Natural killer cell treated with Interleukin-12 subunit alpha and Interleukin-12 subunit beta and Interleukin-15 and Interleukin-18, amount 100 ng/mL, for 72 hours (primary cell): ENCODE results near the gene AHNAK. TPM values are rescaled to one million over a fixed set of nuclear protein-coding genes. Genes with fewer than 3 reads are reported as not detected.

Experiments
- ATAC-seq, 2 donors: fragments of 150-1000 bp; cut with Tn5 transposase in 1 of 2; sonication (Bioruptor Pico), chemical (Tn5 transposase) in 1 of 2; 2 replicates each; pipeline ENCODE4 v1.10.0; 2021
- DNase-seq: peaks from one replicate; pipeline ENCODE4 v3.0.0; 2022; ENCODE audit warnings: low spot score
- H3K27ac Mint-ChIP-seq, 2 donors: 1 replicate in 1 of 2; 2 replicates in 1 of 2; pipeline ENCODE4 v1.8.0; 2022; ENCODE audit warnings: mixed read lengths in 2 of 2, mild to moderate bottlenecking in 1 of 2, moderate library complexity in 1 of 2
- H3K27me3 Mint-ChIP-seq, 2 donors: 1 replicate in 1 of 2; 2 replicates in 1 of 2; pipeline ENCODE4 v1.8.0; 2022; ENCODE audit warnings: mixed read lengths in 2 of 2
- H3K36me3 Mint-ChIP-seq: one replicate; pipeline ENCODE4 v1.8.0; 2022; ENCODE audit warnings: mixed read lengths
- H3K4me1 Mint-ChIP-seq, 2 donors: 1 replicate in 1 of 2; 2 replicates in 1 of 2; pipeline ENCODE4 v1.8.0; 2022; ENCODE audit warnings: low read depth in 2 of 2, mixed read lengths in 2 of 2, mild to moderate bottlenecking in 1 of 2
- H3K4me3 Mint-ChIP-seq: one replicate; pipeline ENCODE4 v1.8.0; 2022; ENCODE audit warnings: mixed read lengths
- H3K9me3 Mint-ChIP-seq: 2 replicates; pipeline ENCODE4 v1.8.0; 2022; ENCODE audit warnings: mixed read lengths
- total RNA-seq, 2 donors: library from RNA; stranded (reverse); gene quantifications; one replicate each; pipeline ENCODE4 v1.2.3, GENCODE V29; 2022

Gene AHNAK
- total RNA-seq, 2 donors from 2014 or later = 49.2 to 60.0 TPM

- no peaks in the 10 kb centered on the region for H3K27me3 Mint-ChIP-seq
- peaks cover 11 to 21% of the 10 kb centered on the region in 2 donors for H3K4me1 Mint-ChIP-seq
- peak overlapping the region; percentile 58 for H3K4me3 Mint-ChIP-seq
- H3K36me3 Mint-ChIP-seq = no peaks in the 10 kb centered on the region
- ATAC-seq = peak; percentile 77 to 85
- H3K27ac Mint-ChIP-seq = peak overlapping the region; percentile 69 to 86
- DNase-seq = peak; percentile 72
- H3K9me3 Mint-ChIP-seq = no peaks in the 10 kb centered on the region
These were observed 144.2 kb downstream of the AHNAK start for GRCh38 chr11:62402226-62402959.

- Mint-ChIP-seq H3K4me1 (peaks cover 11 to 21% of the 10 kb centered on the region in 2 donors), H3K36me3 (no peaks in the 10 kb centered on the region), H3K9me3 (no peaks in the 10 kb centered on the region), H3K27ac (peak overlapping the region; percentile 69 to 86), H3K27me3 (no peaks in the 10 kb centered on the region), H3K4me3 (peak overlapping the region; percentile 58)
- DNase-seq (no peak), ATAC-seq (no peak)
These were observed 144.8 kb downstream of the AHNAK start for GRCh38 chr11:62401811-62402210.

GRCh38 chr11:62401356-62401755 lies 145.2 kb downstream of the AHNAK start:
- Mint-ChIP-seq H3K9me3 (no peaks in the 10 kb centered on the region), H3K4me3 (peak overlapping the region; percentile 58), H3K4me1 (peaks cover 11 to 21% of the 10 kb centered on the region in 2 donors), H3K27me3 (no peaks in the 10 kb centered on the region), H3K36me3 (no peaks in the 10 kb centered on the region), H3K27ac (peak overlapping the region; percentile 69 to 86)
- ATAC-seq = no peak
- DNase-seq = no peak

GRCh38 chr11:62400760-62401159 lies 145.8 kb downstream of the AHNAK start:
- no peak for ATAC-seq
- no peak overlapping the region for H3K27ac Mint-ChIP-seq

GRCh38 chr11:62400281-62400680 lies 146.3 kb downstream of the AHNAK start:
- Mint-ChIP-seq H3K27me3 (no peaks in the 10 kb centered on the region), H3K36me3 (no peaks in the 10 kb centered on the region), H3K27ac (no peak overlapping the region), H3K9me3 (no peaks in the 10 kb centered on the region), H3K4me1 (peaks cover 11 to 21% of the 10 kb centered on the region in 2 donors), H3K4me3 (no peak overlapping the region)
- DNase-seq (no peak), ATAC-seq (no peak)

More at GRCh38 chr11:62400760-62401159, 145.8 kb downstream of the AHNAK start:
- DNase-seq = no peak
- H3K27me3 Mint-ChIP-seq = no peaks in the 10 kb centered on the region
- peaks cover 11 to 21% of the 10 kb centered on the region in 2 donors for H3K4me1 Mint-ChIP-seq
- no peaks in the 10 kb centered on the region for H3K36me3 Mint-ChIP-seq
- H3K4me3 Mint-ChIP-seq = no peak overlapping the region
- H3K9me3 Mint-ChIP-seq = no peaks in the 10 kb centered on the region

- DNase-seq = no peak
- peak overlapping the region in 1 of 2 donors; percentile 61 for H3K27ac Mint-ChIP-seq
- H3K9me3 Mint-ChIP-seq = no peaks in the 10 kb centered on the region
- no peak for ATAC-seq
- H3K4me1 Mint-ChIP-seq = peaks cover 14 to 22% of the 10 kb centered on the region in 2 donors
- no peak overlapping the region for H3K4me3 Mint-ChIP-seq
- no peaks in the 10 kb centered on the region for H3K27me3 Mint-ChIP-seq
- H3K36me3 Mint-ChIP-seq = no peaks in the 10 kb centered on the region
These were observed 146.7 kb downstream of the AHNAK start for GRCh38 chr11:62399878-62400266.

- H3K4me3 Mint-ChIP-seq = no peak overlapping the region
- DNase-seq = no peak
- peak overlapping the region in 1 of 2 donors; percentile 61 for H3K27ac Mint-ChIP-seq
- H3K36me3 Mint-ChIP-seq = no peaks in the 10 kb centered on the region
- peaks cover 16 to 23% of the 10 kb centered on the region in 2 donors for H3K4me1 Mint-ChIP-seq
- no peak for ATAC-seq
- H3K27me3 Mint-ChIP-seq = no peaks in the 10 kb centered on the region
- no peaks in the 10 kb centered on the region for H3K9me3 Mint-ChIP-seq
These were observed 147.3 kb downstream of the AHNAK start for GRCh38 chr11:62399172-62399877.

- no peak overlapping the region for H3K4me3 Mint-ChIP-seq
- H3K27me3 Mint-ChIP-seq = no peaks in the 10 kb centered on the region
- DNase-seq (no peak), ATAC-seq (no peak)
- peak overlapping the region in 1 of 2 donors; percentile 5 for H3K27ac Mint-ChIP-seq
- H3K36me3 Mint-ChIP-seq = no peaks in the 10 kb centered on the region
- H3K9me3 Mint-ChIP-seq = no peaks in the 10 kb centered on the region
- peaks cover 16 to 23% of the 10 kb centered on the region in 2 donors for H3K4me1 Mint-ChIP-seq
These were observed 148.3 kb downstream of the AHNAK start for GRCh38 chr11:62398011-62398994.

- no peaks in the 10 kb centered on the region for H3K9me3 Mint-ChIP-seq
These were observed 150.6 kb downstream of the AHNAK start for GRCh38 chr11:62395885-62396551.

GRCh38 chr11:62394825-62395538 lies 151.6 kb downstream of the AHNAK start:
- H3K36me3 Mint-ChIP-seq = no peaks in the 10 kb centered on the region
- H3K4me1 Mint-ChIP-seq = peaks cover 5 to 7% of the 10 kb centered on the region in 2 donors
- no peaks in the 10 kb centered on the region for H3K9me3 Mint-ChIP-seq
- H3K27ac Mint-ChIP-seq = peak overlapping the region in 1 of 2 donors; percentile 74
- no peak overlapping the region for H3K4me3 Mint-ChIP-seq
- no peaks in the 10 kb centered on the region for H3K27me3 Mint-ChIP-seq
- DNase-seq (peak; percentile 81), ATAC-seq (peak; percentile 73 to 81)

More at GRCh38 chr11:62395885-62396551, 150.6 kb downstream of the AHNAK start:
- no peak overlapping the region for H3K4me3 Mint-ChIP-seq
- ATAC-seq (no peak), DNase-seq (no peak)
- no peaks in the 10 kb centered on the region for H3K27me3 Mint-ChIP-seq
- H3K36me3 Mint-ChIP-seq = no peaks in the 10 kb centered on the region
- no peak overlapping the region for H3K27ac Mint-ChIP-seq
- H3K4me1 Mint-ChIP-seq = peaks cover 5 to 7% of the 10 kb centered on the region in 2 donors

GRCh38 chr11:62393735-62394134 lies 152.9 kb downstream of the AHNAK start:
- Mint-ChIP-seq H3K4me1 (peaks cover 3 to 5% of the 10 kb centered on the region in 2 donors), H3K4me3 (no peak overlapping the region), H3K27ac (no peak overlapping the region), H3K9me3 (no peaks in the 10 kb centered on the region), H3K27me3 (no peaks in the 10 kb centered on the region), H3K36me3 (no peaks in the 10 kb centered on the region)
- DNase-seq (no peak), ATAC-seq (no peak)

GRCh38 chr11:62393061-62393611 lies 153.5 kb downstream of the AHNAK start:
- H3K36me3 Mint-ChIP-seq = no peaks in the 10 kb centered on the region
- no peak for DNase-seq
- H3K27ac Mint-ChIP-seq = no peak overlapping the region
- no peak for ATAC-seq
- peaks cover 3 to 5% of the 10 kb centered on the region in 2 donors for H3K4me1 Mint-ChIP-seq
- no peaks in the 10 kb centered on the region for H3K9me3 Mint-ChIP-seq
- no peak overlapping the region for H3K4me3 Mint-ChIP-seq
- H3K27me3 Mint-ChIP-seq = no peaks in the 10 kb centered on the region
